ENCODE data around the gene CLPTM1L. TPM values are rescaled to one million over a fixed set of nuclear protein-coding genes. Genes with fewer than 3 reads are reported as not detected.
"Not testable (repeated sequence)": the region's sequence is repeated elsewhere in the genome, so short reads cannot be mapped to it uniquely, and the experiment has no call there.

Gene CLPTM1L
- total RNA-seq, 2 experiments from 2014 or later = 122 to 123 TPM

DNA sequence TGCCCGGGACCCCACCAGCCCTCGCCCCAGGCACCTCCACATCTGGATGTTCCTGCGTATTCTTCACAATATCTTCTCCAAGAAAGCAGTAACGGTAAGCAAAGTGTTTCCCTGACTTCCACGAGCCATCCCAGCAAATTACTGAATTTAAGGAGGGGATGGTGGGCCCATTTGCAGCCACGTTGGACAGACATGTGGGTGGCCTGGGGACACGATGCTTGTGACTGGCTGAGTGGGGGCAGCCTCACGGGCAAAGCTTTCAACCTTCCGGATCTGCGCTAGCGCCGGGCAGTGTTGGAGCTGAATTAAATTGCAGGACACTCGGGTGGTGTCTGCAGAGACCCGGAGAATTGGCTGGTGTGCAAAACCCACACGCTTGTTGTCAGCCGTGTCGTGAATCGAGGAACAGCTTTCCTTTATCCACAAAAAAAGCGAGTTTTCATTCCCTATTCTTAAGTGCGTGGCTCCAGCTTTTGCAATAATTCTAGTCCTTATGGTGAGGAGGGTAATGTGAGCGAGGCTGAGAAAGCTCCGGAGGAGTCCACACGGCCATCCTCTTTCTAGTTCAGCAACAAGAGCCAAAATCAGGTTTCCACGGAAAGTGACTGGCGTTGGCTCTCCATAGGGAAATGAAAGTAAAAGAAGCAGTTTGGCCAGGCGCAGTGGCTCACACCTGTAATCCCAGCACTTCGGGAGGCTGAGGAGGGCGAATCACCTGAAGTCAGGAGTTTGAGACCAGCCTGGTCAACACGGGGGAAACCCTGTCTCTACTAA is 17.5 kb upstream of the CLPTM1L start:
- H3K27me3 Mint-ChIP-seq = peaks cover 12% of the 10 kb centered on the region
- ChIA-PET POLR2A (no interaction called here), CTCF (interaction anchor here (1.1 kb wide), 1 partner anchor 18 kb away, joined by 3 read pairs; no protein-coding TSS in a partner anchor)
- no peaks in the 10 kb centered on the region for H3K36me3 Mint-ChIP-seq (ENCODE audit: low read depth)
- no peaks in the 10 kb centered on the region for H3K4me1 Mint-ChIP-seq
- no peak overlapping the region for H3K4me3 Mint-ChIP-seq
- DNase-seq = no peak
- H3K27ac Mint-ChIP-seq = no peak overlapping the region
- H3K9me3 Mint-ChIP-seq = no peaks in the 10 kb centered on the region

DNA sequence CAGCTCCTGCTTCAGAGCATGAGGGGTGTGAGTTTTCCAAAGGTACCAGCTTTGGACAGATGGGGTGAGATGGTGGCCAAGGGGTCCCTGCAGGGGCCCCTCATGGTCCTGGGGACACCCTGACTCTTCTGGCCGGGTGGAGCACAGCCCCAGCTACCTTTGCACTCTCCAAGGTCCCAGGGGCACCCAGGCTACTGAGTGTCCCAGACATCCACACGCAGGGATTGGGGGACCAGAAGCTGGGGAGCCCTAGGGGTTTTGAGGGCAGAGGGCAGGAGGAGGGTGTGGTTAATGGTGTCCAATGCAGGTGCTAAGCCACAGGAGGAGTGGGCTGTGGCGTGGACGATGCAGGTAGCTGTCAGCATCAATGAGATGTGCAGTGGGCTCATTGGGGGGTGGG is 16.0 kb upstream of the CLPTM1L start:
- H3K27me3 Mint-ChIP-seq = peaks cover 12% of the 10 kb centered on the region
- DNase-seq = no peak
- no peaks in the 10 kb centered on the region for H3K4me1 Mint-ChIP-seq
- H3K9me3 Mint-ChIP-seq = no peaks in the 10 kb centered on the region
- H3K36me3 Mint-ChIP-seq (ENCODE audit: low read depth) = no peaks in the 10 kb centered on the region
- no peak overlapping the region for H3K27ac Mint-ChIP-seq
- ChIA-PET POLR2A (no interaction called here), CTCF (interaction anchor here (1.8 kb wide), 1 partner anchor 20 kb away, joined by 8 read pairs; no protein-coding TSS in a partner anchor)
- no peak overlapping the region for H3K4me3 Mint-ChIP-seq

DNA sequence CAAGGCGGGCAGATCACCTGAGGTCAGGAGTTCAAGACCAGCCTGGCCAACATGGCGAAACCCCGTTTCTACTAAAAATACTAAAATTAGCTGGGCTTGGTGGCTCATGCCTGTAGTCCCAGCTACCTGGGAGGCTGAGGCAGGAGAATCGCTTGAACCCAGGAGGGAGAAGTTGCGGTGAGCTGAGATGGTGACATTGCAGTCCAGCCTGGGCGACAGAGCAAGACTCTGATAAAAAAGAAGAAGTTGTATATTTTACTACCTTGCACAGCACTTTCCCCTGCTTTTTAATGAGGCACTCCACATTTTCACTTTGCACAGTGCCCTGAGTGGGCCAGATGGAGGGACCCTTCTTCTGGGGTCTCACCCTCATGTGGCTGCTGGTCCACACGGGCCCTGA is 15.5 kb upstream of the CLPTM1L start:
- DNase-seq; H3K4me1 Mint-ChIP-seq; POLR2A ChIA-PET; H3K4me3 Mint-ChIP-seq; H3K36me3 Mint-ChIP-seq (ENCODE audit: low read depth); H3K9me3 Mint-ChIP-seq; H3K27ac Mint-ChIP-seq; H3K27me3 Mint-ChIP-seq: not testable (repeated sequence)
- CTCF ChIA-PET = interaction anchor here (1.8 kb wide), 1 partner anchor 20 kb away, joined by 8 read pairs; no protein-coding TSS in a partner anchor

DNA sequence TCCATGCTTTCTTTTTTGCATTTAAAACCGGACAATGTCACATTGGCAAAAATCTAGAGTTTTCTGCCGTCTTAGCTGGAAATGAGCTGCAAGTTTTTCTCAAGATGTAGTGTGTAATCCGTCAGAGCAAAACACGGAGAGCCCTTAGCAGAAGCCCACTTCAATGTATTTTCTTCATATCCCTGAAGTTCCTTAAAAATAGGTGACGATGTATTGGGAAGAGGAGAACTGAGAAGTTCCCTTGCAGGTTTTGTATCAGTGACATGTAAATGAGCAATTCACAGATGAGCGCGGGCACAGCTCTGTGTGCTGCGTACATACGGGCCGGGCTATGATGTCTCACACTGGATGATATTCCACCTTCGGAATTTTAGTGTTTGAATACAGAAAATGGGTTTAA is 14.8 kb upstream of the CLPTM1L start:
- ChIA-PET CTCF (interaction anchor here (1.5 kb wide), 1 partner anchor 20 kb away, joined by 3 read pairs; no protein-coding TSS in a partner anchor), POLR2A (no interaction called here)
- Mint-ChIP-seq H3K4me3 (no peak overlapping the region), H3K27ac (no peak overlapping the region), H3K4me1 (no peaks in the 10 kb centered on the region), H3K27me3 (peaks cover 12% of the 10 kb centered on the region), H3K9me3 (no peaks in the 10 kb centered on the region), H3K36me3 (ENCODE audit: low read depth) (no peaks in the 10 kb centered on the region)
- no peak for DNase-seq

DNA sequence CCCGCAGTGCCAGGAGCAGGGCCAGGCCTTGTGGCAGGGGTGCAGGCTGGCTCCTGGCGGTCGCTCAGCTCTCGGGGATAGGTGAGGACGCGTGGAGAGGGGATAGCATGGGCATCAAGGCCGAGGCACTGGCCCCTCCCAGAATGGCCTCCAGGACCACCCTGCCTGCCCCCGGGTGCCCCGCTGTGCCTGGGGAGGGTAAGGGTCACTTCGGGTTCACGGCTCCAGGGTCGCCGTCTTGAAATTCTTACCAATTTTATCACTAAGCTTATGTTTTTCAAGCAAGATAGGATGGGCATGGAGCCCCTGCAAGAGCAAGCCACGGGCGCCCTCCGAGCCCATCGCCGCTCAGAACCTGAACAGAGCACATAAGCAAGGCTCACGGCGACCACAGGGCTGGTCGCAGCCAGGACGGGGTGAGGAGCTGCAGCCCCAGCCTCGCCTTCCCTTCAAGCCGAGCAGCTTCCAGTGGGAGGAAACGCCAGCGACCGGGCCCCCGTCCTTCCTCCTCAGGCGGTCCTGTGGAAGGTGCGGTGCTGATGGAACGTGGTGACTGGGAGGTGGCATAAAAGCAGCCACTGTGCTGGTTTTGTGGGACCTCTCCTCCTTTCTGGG is 14.2 kb upstream of the CLPTM1L start:
- DNase-seq = no peak
- no peak overlapping the region for H3K27ac Mint-ChIP-seq
- H3K4me3 Mint-ChIP-seq = no peak overlapping the region
- CTCF ChIA-PET = interaction anchor here (1.5 kb wide), 1 partner anchor 21 kb away, joined by 3 read pairs; no protein-coding TSS in a partner anchor
- peaks cover 17% of the 10 kb centered on the region for H3K27me3 Mint-ChIP-seq
- H3K4me1 Mint-ChIP-seq = no peaks in the 10 kb centered on the region
- POLR2A ChIA-PET = no interaction called here
- H3K9me3 Mint-ChIP-seq = no peaks in the 10 kb centered on the region
- no peaks in the 10 kb centered on the region for H3K36me3 Mint-ChIP-seq (ENCODE audit: low read depth)

DNA sequence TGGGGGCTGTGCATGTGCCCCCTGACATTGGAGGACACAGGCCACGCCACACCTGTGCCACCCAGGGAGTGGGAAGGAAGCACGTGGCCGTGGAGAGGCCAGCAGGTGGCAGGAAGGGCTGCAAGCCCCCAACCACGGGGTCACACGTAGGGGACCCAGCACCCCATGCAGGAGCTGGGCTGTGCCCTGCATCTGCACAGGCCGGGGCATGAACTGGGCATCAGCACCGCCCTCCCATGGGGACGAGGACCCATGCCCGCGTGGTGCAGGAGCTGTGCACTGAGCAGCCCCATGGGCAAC is 13.8 kb upstream of the CLPTM1L start:
- no peaks in the 10 kb centered on the region for H3K4me1 Mint-ChIP-seq
- CTCF ChIA-PET = interaction anchor here (1.5 kb wide), 1 partner anchor 21 kb away, joined by 3 read pairs; no protein-coding TSS in a partner anchor
- H3K27me3 Mint-ChIP-seq = peaks cover 16% of the 10 kb centered on the region

DNA sequence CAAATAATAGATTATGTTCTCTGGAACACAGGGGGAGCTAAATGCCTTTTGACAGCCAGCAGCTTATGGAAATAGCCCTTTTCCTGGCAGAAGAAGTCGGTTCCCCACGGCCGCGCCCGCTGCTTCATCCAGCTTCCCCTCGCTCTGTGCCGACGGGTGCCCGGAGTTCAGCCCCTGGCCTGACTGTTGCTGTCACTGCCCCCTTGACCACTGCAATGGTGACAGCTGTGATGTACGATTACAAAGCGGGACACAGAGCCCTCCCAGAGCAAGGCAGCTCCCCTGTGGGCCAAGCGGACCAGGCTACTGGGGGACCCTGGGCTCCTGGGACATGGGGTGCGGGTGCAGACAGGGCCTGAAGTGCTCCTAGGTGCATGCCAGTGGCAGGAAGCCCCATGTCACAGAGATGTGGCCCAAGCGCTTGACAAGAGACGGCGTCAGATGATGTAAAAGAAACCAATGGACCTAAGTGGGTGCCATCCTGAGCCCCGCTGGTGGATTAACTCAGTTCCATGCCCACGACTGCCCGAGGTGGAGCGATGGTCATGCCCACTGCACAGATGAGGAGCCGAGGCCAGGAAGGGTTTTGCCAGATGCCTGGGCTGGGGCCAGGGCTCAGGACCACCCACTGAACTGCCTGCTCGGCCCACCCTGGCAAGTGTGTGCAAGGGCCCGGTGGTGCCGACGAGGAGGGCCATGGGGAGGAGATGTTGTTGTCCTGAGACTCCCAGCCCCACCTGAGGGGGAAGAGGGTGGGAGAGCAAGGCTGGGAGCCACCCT is 13.2 kb upstream of the CLPTM1L start:
- ChIA-PET CTCF (no interaction called here), POLR2A (no interaction called here)
- Mint-ChIP-seq H3K27me3 (peaks cover 12% of the 10 kb centered on the region), H3K4me3 (no peak overlapping the region), H3K4me1 (no peaks in the 10 kb centered on the region), H3K9me3 (no peaks in the 10 kb centered on the region), H3K36me3 (ENCODE audit: low read depth) (no peaks in the 10 kb centered on the region), H3K27ac (no peak overlapping the region)
- no peak for DNase-seq

More for the DNA sequence above, 13.8 kb upstream of the CLPTM1L start:
- POLR2A ChIA-PET = no interaction called here
- H3K36me3 Mint-ChIP-seq (ENCODE audit: low read depth) = no peaks in the 10 kb centered on the region
- H3K4me3 Mint-ChIP-seq = no peak overlapping the region
- no peak overlapping the region for H3K27ac Mint-ChIP-seq
- no peak for DNase-seq
- no peaks in the 10 kb centered on the region for H3K9me3 Mint-ChIP-seq

DNA sequence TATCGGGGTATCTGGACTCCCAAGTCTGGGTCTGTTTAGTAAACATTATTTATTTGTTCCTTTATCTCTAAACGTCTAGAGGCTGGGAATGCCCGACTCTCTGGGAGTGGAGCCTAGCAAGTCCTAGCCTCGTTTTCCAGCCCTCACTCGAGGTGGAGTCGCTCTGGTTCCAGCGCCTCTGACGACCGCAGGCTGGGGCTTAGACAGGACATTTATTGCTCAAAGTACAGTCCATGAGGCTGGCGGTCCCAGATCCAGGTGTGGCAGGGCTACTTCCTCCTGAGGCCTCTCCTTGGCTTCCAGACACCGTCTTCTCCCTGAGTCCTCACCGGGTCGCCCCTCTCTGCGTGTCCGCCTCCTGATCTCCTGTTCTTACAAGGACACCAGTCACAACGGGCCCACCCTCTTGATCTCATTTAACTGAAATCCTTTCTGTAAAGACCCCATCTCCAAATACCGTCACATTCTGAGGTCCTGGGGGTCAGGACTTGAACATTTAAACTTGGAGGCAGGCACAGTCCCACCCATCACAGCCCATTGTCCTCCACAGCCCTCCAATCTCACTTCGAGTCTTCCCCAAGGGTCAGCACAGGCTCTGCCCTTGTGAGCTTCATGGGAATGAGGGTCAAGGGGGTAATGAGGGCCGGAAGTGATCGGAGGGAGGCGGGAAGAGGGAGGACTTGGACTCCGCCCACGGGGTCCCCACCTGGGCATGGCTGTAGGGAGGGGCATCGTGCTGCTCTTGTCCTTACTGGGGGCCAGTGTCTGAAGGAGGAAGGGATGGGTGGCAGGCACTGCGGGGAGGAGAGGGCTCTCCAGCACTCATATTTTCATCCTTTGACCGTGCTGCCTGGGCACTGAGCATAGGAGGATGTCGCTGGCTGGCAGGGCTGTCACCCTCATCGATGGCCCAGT is 12.2 kb upstream of the CLPTM1L start:
- no peak overlapping the region for H3K27ac Mint-ChIP-seq
- H3K36me3 Mint-ChIP-seq (ENCODE audit: low read depth) = no peaks in the 10 kb centered on the region
- no peak overlapping the region for H3K4me3 Mint-ChIP-seq
- ChIA-PET CTCF (no interaction called here), POLR2A (no interaction called here)
- H3K9me3 Mint-ChIP-seq = no peaks in the 10 kb centered on the region
- peaks cover 8% of the 10 kb centered on the region for H3K27me3 Mint-ChIP-seq
- DNase-seq = no peak
- H3K4me1 Mint-ChIP-seq = no peaks in the 10 kb centered on the region

DNA sequence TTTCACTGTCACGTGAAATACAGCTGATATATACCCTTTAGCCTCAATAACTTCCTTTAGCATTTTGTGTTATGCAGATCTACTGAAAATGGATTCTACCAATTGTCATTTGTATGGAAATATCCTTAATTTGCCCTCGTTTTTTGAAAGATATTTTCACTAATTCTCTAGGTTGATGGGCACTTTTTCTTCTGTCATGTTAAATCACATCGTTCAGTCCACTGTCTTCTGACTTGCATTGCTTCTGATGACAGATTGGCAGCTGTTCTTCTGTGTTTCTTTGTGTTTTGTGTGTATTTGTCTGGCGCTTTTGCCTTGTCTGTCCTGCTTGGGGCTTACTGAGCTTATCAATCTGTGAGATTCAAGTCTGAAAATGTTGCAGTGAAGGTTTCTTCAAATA is 9.7 kb upstream of the CLPTM1L start:
- no peak overlapping the region for H3K4me3 Mint-ChIP-seq
- no peak overlapping the region for H3K27ac Mint-ChIP-seq
- H3K4me1 Mint-ChIP-seq = no peaks in the 10 kb centered on the region
- H3K36me3 Mint-ChIP-seq (ENCODE audit: low read depth) = no peaks in the 10 kb centered on the region
- H3K27me3 Mint-ChIP-seq = peaks cover 9% of the 10 kb centered on the region
- ChIA-PET CTCF (no interaction called here), POLR2A (no interaction called here)
- H3K9me3 Mint-ChIP-seq = no peaks in the 10 kb centered on the region
- DNase-seq = no peak

DNA sequence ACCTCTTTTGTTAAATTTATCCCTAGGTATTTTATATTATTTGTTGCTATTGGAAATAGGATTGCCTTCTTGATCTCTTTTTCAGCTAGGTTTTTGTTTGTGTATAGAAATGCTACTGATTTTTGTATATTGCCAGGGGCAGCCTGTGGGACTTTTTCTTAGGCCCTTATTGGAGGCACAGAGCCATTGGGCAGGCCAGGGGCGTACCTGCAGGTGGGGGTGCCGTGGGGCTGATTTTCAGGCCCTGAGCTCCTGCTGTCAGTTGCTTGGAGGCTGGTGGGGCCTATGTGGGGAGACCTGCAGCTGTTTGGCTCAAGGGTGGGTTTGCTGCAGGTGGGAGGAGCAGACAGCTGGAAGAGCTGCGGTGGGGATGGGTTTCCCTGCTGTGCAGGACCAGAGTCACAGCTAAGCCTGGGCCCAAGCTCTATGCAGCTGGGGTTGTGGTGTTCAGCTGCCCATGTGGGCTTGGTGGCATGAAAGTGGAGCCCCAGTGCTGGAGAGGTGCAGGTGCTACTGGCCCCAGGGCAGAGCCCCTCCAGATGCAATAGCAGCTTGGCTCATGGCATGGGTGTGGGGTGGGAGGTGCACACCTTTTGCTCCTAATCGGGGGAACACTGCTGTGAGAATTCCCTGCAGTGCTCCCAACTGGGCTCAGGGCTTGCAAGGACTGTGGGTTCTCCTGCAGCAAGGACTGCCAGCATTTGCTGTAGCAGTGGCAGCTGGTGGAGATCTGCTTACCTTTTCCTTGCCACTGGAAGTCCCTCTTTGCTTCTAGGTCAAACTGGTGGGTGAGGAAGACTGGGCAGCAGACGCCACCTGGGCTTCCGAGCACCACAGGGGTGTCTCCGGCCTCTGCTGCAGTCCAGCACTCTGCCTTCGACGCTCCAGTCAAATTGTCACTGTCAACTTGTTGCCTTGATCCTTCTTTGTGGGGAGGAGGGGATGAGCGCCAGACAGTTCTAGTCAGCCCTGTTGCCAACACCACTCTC is 7.6 kb upstream of the CLPTM1L start:
- no peak for DNase-seq
- Mint-ChIP-seq H3K36me3 (ENCODE audit: low read depth) (no peaks in the 10 kb centered on the region), H3K27ac (no peak overlapping the region), H3K27me3 (peaks cover 9% of the 10 kb centered on the region), H3K9me3 (no peaks in the 10 kb centered on the region), H3K4me3 (no peak overlapping the region), H3K4me1 (no peaks in the 10 kb centered on the region)
- ChIA-PET CTCF (no interaction called here), POLR2A (no interaction called here)

DNA sequence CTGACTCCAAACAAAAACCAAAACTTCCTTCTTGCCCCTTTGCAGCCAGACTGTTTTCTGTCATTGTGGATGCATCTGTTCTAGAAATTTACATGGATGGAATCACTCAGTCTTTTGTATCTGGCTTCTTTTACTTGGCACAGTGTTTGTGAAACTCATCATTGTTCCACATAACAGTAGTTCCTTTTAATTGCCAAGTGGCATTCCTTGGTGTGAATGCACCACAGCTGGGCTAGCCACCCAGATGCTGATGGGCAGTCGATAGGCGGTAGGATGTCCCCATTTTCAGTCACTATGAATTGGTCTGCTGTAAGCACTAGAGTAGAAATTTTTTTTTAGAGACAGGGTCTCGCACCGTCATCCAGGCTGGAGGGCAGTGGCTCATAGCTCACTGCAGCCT is 6.3 kb upstream of the CLPTM1L start:
- Mint-ChIP-seq H3K4me3 (no peak overlapping the region), H3K27me3 (peaks cover 9% of the 10 kb centered on the region), H3K36me3 (ENCODE audit: low read depth) (no peaks in the 10 kb centered on the region), H3K9me3 (no peaks in the 10 kb centered on the region), H3K27ac (no peak overlapping the region), H3K4me1 (peaks cover 5% of the 10 kb centered on the region)
- ChIA-PET POLR2A (no interaction called here), CTCF (no interaction called here)
- no peak for DNase-seq

DNA sequence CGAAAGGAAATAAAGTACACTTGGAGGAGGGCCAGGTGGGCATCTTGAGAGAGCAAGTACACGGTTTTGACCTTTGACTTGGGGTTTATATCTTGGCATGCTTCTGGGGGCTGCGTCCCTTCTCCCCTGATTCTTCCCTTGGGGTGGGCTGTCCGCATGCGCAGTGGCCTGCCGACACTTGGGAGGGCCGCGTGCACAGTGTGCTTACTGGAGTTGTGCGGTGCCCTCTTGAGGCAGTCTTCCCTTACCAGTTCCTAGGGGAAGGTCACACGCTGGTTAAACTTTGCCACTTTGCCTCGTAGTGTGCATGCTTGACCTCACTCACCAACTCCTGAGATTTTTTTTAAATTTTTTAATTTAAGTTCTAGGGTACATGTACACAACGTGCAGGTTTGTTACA is 4.3 kb upstream of the CLPTM1L start:
- CTCF ChIA-PET = no interaction called here
- H3K36me3 Mint-ChIP-seq (ENCODE audit: low read depth) = peaks cover under 1% of the 10 kb centered on the region
- POLR2A ChIA-PET = no interaction called here
- H3K4me3 Mint-ChIP-seq = no peak overlapping the region
- H3K27me3 Mint-ChIP-seq = peaks cover 3% of the 10 kb centered on the region
- H3K27ac Mint-ChIP-seq = peak overlapping the region; percentile 36
- no peaks in the 10 kb centered on the region for H3K9me3 Mint-ChIP-seq
- peaks cover 11% of the 10 kb centered on the region for H3K4me1 Mint-ChIP-seq
- no peak for DNase-seq
